ENCODE results near the gene TMEM221.
A peak's percentile ranks its signal among the peaks of the same experiment; 100 is the strongest.
"Not testable (repeated sequence)": the region's sequence is repeated elsewhere in the genome, so short reads cannot be mapped to it uniquely, and the experiment has no call there.

The TMEM221 gene

GRCh38 chr19:17448131-17448967, at the start of gene TMEM221:
Gene TMEM221, minus strand, starts transcription at chr19:17448668. Its CDS starts 206 bp downstream, at chr19:17448462.
- peak; percentile 39 for DNase-seq

- no peak for DNase-seq
Measured at GRCh38 chr19:17497149-17497798, 48.8 kb upstream of the TMEM221 start.

DNA sequence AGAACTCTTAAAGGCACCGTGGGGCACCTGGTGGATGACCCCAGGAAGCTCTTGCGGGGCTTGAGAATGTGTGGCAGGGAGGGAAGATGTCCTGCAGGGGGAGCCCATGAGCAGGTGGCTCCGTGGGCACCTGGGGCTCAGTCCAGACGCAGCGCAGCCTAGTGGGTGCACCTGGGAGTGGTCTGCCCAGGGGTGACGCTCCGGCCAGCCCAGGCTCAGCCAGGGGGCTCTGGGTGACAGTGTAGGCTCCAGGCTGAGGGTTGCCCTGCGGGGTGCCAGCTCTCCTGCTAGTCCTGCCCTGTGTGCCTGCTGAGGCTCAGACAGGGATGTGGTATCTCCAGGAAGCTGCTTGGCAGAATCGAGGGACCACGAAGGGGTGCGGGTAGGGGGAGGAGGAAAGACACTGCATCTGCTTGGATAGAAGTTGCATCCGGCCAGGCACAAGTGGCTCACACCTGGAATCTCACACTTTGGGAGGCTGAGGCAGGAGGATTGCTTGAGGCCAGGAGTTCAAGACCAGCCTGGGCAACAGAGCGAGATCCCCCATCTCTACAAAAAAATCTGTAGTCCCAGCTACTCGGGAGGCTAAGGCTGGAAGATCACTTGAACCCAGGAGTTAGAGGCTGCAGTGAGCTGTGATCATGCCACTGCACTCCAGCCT, 48.0 kb upstream of the TMEM221 start:
- DNase-seq: peak; percentile 66

- DNase-seq: no peak
Measured at GRCh38 chr19:17495639-17496296, 47.3 kb upstream of the TMEM221 start.

DNA sequence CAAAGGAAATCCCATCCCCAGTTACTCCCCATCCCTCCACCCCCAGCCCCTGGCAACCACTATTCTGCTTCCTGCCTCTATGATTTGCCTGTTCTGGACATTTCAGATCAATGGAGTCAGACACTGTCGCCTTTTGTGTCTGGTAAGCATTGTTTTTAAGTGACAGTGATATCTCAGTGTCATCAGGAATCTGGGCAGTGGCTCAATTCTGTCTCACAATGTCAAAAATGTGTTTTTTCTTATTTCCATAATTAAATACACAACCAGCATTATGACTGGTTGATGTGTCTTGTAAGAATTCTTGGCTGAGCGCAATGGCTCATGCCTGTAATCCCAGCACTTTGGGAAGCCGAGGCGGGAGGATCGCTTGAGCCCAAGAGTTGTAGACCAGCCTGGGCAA, 42.8 kb upstream of the TMEM221 start:
- no peak for DNase-seq

- DNase-seq: peak; percentile 28
Measured at GRCh38 chr19:17490411-17490810, 41.9 kb upstream of the TMEM221 start.

GRCh38 chr19:17489392-17490030, 41.0 kb upstream of the TMEM221 start:
- DNase-seq: no peak

GRCh38 chr19:17488593-17489391, 40.3 kb upstream of the TMEM221 start:
- peak; percentile 59 for DNase-seq

- DNase-seq: no peak
Measured at GRCh38 chr19:17487284-17488121, 39.0 kb upstream of the TMEM221 start.

DNA sequence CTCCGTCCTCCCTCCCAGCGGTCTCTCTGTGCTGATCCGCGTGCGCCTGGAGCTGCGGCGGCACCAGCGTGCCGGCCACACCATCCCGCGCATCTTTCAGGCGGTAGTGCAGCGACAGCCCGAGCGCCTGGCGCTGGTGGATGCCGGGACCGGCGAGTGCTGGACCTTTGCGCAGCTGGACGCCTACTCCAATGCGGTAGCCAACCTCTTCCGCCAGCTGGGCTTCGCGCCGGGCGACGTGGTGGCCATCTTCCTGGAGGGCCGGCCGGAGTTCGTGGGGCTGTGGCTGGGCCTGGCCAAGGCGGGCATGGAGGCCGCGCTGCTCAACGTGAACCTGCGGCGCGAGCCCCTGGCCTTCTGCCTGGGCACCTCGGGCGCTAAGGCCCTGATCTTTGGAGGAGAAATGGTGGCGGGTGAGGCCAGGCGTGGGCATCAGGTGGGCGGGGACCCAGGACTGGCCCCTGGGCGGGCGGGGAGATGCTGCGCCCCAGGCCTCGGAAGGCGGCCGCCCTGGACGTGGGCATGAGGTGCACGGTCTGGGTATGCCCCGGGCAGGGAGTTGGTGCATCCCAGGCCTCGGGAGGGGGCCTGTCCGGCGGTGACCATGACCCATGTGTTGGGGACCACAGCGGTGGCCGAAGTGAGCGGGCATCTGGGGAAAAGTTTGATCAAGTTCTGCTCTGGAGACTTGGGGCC, 38.2 kb upstream of the TMEM221 start:
- DNase-seq: no peak

DNA sequence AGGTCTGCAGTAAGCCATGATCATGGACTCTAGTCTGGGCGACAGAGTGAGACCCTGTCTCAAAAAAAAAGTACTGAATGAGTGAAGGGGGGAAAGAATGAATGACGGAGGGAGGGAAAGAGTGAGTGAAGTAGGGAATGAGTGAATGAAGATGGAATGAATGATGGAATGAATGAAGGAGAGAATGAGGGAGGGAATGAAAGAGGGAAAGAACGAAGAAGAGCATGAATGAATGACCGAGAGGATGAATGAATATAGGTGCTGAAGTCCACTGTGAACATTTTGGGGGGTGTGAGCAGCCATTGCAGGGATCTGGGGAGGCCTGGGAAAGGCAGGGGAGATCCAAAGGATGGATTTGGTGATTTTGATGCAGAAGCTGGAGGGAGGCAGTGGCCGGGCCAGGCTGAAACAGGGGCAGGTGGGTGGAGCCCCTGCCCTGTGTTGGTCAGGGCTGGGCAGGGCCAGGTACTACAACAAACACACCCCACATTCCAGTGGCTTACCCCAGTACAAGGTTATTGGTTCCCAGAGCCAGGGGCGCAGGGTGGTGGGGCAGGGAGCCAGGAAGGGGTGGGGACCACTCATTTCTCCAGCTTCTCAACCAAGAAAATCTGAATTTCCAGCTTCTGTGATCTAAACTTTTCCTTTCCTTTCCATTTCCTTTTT, 36.2 kb upstream of the TMEM221 start:
- no peak for DNase-seq

- DNase-seq: no peak
Measured at GRCh38 chr19:17483605-17484002, 35.1 kb upstream of the TMEM221 start.

DNA sequence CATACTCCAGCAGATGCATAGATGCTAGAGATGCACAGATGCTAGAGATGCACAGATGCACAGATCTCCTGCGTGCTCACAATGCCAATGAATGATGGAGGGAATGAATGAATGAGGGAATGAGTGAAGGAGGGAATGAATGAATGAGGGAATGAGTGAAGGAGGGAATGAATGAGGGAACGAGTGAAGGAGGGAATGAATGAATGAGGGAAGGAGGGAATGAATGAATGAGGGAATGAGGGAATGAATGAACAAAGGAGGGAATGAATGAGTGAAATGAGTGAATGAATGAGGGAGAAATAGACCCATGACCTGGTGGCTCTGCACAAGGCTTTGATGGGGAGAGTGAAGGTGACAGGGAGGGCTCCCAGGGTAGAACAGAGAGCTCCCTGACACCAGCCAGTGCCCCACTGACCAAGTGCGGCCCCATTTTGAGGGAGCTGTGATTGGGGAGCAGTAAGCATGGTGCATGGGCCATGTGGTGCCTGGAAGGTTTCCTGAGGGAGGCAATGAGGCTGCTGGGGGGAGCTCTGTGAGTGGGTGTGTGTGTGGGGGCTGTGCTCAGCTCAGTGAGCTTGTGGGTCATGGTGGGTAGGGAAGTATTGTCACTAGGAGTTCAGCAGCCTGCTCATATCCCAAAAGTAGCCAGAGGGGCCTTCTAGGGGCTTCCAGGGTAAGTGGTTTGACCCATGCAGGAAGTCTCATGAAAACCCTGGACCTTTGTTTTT, 34.6 kb upstream of the TMEM221 start:
- DNase-seq: no peak

DNA sequence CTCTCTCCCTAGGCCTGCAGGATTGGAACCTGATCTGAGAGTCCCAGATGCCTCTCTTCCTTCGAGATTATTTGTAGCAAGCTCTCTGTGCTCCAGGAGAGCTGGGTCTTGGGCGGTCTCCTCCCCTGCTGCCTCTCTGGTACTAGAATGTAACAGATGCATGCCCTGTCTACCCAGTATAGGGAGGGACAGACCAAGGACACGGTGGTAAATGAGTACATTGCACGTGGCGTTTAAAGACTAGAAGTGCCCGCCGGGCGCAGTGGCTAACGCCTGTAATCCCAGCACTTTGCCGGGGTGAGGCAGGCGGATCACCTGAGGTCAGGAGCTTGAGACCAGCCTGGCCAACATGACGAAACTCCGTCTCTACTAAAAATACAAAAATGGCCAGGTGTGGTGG, 33.5 kb upstream of the TMEM221 start:
- no peak for DNase-seq

- DNase-seq: no peak
Measured at GRCh38 chr19:17479325-17479791, 30.9 kb upstream of the TMEM221 start.

DNA sequence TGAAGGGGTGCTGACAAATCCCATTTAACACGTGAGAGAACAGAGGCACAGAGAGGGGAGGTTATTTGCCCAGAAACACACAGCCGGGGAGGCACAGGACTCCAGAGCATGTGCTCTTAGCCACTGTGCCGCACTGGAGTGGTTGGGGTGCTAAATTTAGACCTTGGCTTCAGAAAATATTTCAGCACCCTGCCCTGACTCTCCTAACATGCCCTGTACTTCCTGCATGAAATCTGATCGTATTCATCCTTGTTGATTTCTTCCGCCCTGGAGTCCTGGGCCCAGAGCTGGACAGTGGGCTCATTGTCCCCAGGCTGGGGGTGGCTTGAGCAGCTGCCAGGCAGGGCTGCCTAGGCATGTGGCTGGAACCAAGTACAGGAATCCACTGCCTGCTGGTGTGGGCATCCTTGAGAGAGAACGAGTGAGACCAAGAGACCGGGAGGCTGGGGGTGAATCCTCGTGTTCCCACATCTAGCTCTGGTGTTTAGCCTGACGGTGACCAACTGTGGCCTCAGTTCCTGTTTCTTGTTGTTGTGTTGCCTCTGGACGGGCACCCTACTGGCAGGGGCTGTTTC, 27.2 kb upstream of the TMEM221 start:
- no peak for DNase-seq

DNA sequence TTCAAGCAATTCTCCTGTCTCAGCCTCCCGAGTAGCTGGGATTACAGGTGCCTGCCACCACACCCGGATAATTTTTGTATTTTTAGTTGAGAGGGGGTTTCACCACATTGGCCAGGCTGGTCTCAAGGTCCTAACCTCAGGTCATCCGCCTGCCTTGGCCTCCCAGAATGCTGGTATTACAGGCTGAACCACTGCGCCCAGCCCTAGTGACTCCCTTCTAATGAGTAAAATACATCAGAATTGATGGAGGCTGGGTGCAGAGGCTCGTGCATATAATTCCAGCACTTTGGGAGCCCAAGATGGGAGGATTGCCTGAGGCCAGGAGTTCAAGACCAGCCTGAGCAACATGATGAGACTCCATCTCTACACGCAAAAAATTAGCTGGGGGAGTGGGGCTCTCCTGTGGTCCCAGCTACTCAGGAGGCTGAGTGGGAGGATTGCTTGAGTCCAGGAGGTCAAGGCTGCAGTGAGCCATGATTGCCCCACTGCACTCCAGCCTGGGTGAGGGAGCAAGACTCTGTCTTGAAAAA, 26.6 kb upstream of the TMEM221 start:
- not testable (repeated sequence) for DNase-seq

- no peak for DNase-seq
Measured at GRCh38 chr19:17473041-17473440, 24.6 kb upstream of the TMEM221 start.

Data from activated effector memory CD4-positive, alpha-beta T cell treated with Interleukin-2 at 50 U/mL for 16 hours (primary cell).